Measurements from ENCODE around the gene MAP3K5.

DNA sequence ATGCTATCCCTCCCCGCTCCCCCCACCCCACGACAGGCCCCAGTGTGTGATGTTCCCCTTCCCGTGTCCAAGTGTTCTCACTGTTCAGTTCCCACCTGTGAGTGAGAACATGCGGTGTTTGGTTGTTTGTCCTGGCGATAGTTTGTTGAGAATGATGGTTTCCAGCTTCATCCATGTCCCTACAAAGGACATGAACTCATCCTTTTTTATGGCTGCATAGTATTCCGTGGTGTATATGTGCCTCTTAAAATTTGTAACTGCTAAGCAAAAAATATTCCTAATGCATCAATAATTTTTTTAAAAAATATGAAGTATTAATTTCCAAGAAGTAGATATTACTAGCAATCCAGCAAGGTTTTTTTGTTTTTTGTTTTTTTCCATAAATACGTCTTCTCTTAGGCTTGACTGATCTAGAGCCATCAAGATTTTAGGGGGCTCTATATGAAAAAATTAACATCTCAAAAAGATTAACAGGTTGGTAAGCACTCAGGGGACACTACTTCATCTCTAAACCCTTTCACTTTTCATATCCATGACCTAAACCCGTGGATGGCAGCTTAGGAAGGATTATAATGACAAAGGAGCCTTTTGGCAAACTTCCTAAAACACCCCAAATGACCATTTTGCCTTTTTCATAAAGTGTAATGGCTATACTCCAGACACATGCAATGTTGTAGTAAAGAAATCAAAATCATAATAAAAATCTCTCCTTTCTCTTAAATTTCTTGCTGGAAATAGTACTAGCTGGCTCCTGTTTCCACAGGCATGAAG lies 256.2 kb downstream of the MAP3K5 start:
- TF ChIP-seq, protein P1, sequence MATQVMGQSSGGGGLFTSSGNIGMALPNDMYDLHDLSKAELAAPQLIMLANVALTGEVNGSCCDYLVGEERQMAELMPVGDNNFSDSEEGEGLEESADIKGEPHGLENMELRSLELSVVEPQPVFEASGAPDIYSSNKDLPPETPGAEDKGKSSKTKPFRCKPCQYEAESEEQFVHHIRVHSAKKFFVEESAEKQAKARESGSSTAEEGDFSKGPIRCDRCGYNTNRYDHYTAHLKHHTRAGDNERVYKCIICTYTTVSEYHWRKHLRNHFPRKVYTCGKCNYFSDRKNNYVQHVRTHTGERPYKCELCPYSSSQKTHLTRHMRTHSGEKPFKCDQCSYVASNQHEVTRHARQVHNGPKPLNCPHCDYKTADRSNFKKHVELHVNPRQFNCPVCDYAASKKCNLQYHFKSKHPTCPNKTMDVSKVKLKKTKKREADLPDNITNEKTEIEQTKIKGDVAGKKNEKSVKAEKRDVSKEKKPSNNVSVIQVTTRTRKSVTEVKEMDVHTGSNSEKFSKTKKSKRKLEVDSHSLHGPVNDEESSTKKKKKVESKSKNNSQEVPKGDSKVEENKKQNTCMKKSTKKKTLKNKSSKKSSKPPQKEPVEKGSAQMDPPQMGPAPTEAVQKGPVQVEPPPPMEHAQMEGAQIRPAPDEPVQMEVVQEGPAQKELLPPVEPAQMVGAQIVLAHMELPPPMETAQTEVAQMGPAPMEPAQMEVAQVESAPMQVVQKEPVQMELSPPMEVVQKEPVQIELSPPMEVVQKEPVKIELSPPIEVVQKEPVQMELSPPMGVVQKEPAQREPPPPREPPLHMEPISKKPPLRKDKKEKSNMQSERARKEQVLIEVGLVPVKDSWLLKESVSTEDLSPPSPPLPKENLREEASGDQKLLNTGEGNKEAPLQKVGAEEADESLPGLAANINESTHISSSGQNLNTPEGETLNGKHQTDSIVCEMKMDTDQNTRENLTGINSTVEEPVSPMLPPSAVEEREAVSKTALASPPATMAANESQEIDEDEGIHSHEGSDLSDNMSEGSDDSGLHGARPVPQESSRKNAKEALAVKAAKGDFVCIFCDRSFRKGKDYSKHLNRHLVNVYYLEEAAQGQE (IDR thresholded peaks at IDR 0.05; ENCODE audit: insufficient read depth in 1 of 2, low read depth in 2 of 2, low read length in 2 of 2) = no peak
- TF ChIP-seq TAF1 (IDR thresholded peaks at IDR 0.05; ENCODE audit: borderline replicate concordance, insufficient read depth, low read length) (no peak), POLR2AphosphoS5 (IDR thresholded peaks at IDR 0.05; ENCODE audit: low read depth, low read length) (no peak)
